HUES48 (cell line): ENCODE results near the gene EPS15.
"Not testable (repeated sequence)": the region's sequence is repeated elsewhere in the genome, so short reads cannot be mapped to it uniquely, and the experiment has no call there.

Experiments
- H3K27ac ChIP-seq: one replicate; pipeline ENCODE4 v1.7.0; 2013; ENCODE audit warnings: low read depth, low read length, inconsistent platforms
- H3K27me3 ChIP-seq: 2 replicates; pipeline ENCODE4 v1.6.1; 2013; ENCODE audit warnings: mild to moderate bottlenecking, low read length; ENCODE audit not compliant: control insufficient read depth, insufficient read depth
- H3K36me3 ChIP-seq: 2 replicates; pipeline ENCODE4 v1.6.1; 2013; ENCODE audit warnings: low read length; ENCODE audit not compliant: control insufficient read depth, insufficient read depth
- H3K4me1 ChIP-seq: 2 replicates; pipeline ENCODE4 v1.6.1; 2013; ENCODE audit warnings: mild to moderate bottlenecking, low read length; ENCODE audit not compliant: control insufficient read depth, insufficient read depth
- H3K4me3 ChIP-seq: 2 replicates; pipeline ENCODE4 v1.5.1; 2013; ENCODE audit warnings: mild to moderate bottlenecking, low read depth, low read length
- H3K9ac ChIP-seq: 2 replicates; pipeline ENCODE4 v1.6.1; 2013; ENCODE audit warnings: mild to moderate bottlenecking, low read depth, low read length, moderate library complexity
- H3K9me3 ChIP-seq: 2 replicates; pipeline ENCODE4 v1.6.1; 2013; ENCODE audit warnings: low read length; ENCODE audit not compliant: control insufficient read depth, insufficient read depth

The EPS15 gene

GRCh38 chr1:51464828-51465227, 54.2 kb downstream of the EPS15 start:
- Histone ChIP-seq H3K4me1 (no peaks in the 10 kb centered on the region), H3K9ac (no peak overlapping the region), H3K27me3 (no peaks in the 10 kb centered on the region), H3K36me3 (peaks cover 16% of the 10 kb centered on the region; the same call in 1 of the 2 replicates), H3K4me3 (no peak overlapping the region), H3K27ac (no peak overlapping the region), H3K9me3 (no peaks in the 10 kb centered on the region)

- H3K36me3 ChIP-seq = peaks cover 14% of the 10 kb centered on the region; the same call in 1 of the 2 replicates
- no peak overlapping the region for H3K27ac ChIP-seq
- H3K9ac ChIP-seq = no peak overlapping the region
- no peaks in the 10 kb centered on the region for H3K27me3 ChIP-seq
- no peaks in the 10 kb centered on the region for H3K4me1 ChIP-seq
- H3K9me3 ChIP-seq = no peaks in the 10 kb centered on the region
- no peak overlapping the region for H3K4me3 ChIP-seq
Measured at GRCh38 chr1:51463561-51463960, 55.5 kb downstream of the EPS15 start.

GRCh38 chr1:51462289-51462688, 56.8 kb downstream of the EPS15 start:
- not testable (repeated sequence) for H3K4me1 ChIP-seq, H3K4me3 ChIP-seq, H3K9ac ChIP-seq, H3K27ac ChIP-seq, H3K27me3 ChIP-seq, H3K9me3 ChIP-seq
- peaks cover 14% of the 10 kb centered on the region; the same call in 1 of the 2 replicates for H3K36me3 ChIP-seq

GRCh38 chr1:51454554-51454953, 64.5 kb downstream of the EPS15 start:
- no peak overlapping the region for H3K27ac ChIP-seq
- 0 out of 2 replicates have a peak, but pooled peaks cover 4% of the 10 kb centered on the region for H3K36me3 ChIP-seq
- H3K9ac ChIP-seq = no peak overlapping the region
- H3K27me3 ChIP-seq = no peaks in the 10 kb centered on the region
- no peaks in the 10 kb centered on the region for H3K4me1 ChIP-seq
- H3K4me3 ChIP-seq = no peak overlapping the region
- no peaks in the 10 kb centered on the region for H3K9me3 ChIP-seq

GRCh38 chr1:51453010-51453409, 66.1 kb downstream of the EPS15 start:
- Histone ChIP-seq H3K4me1 (no peaks in the 10 kb centered on the region), H3K36me3 (0 out of 2 replicates have a peak, but pooled peaks cover 4% of the 10 kb centered on the region), H3K27me3 (no peaks in the 10 kb centered on the region), H3K9me3 (no peaks in the 10 kb centered on the region), H3K27ac (no peak overlapping the region), H3K9ac (no peak overlapping the region), H3K4me3 (no peak overlapping the region)

- H3K4me3 ChIP-seq, H3K4me1 ChIP-seq, H3K9me3 ChIP-seq, H3K9ac ChIP-seq, H3K27me3 ChIP-seq, H3K27ac ChIP-seq: not testable (repeated sequence)
- H3K36me3 ChIP-seq = peaks cover 20% of the 10 kb centered on the region
Measured at GRCh38 chr1:51448844-51449454, 70.1 kb downstream of the EPS15 start.

GRCh38 chr1:51445351-51446090, 73.5 kb downstream of the EPS15 start:
- no peak overlapping the region for H3K9ac ChIP-seq
- no peak overlapping the region for H3K4me3 ChIP-seq
- no peak overlapping the region for H3K27ac ChIP-seq
- peaks cover 21% of the 10 kb centered on the region for H3K36me3 ChIP-seq
- no peaks in the 10 kb centered on the region for H3K4me1 ChIP-seq
- no peaks in the 10 kb centered on the region for H3K27me3 ChIP-seq
- no peaks in the 10 kb centered on the region for H3K9me3 ChIP-seq

- no peaks in the 10 kb centered on the region for H3K9me3 ChIP-seq
- no peaks in the 10 kb centered on the region for H3K27me3 ChIP-seq
- no peak overlapping the region for H3K27ac ChIP-seq
- no peaks in the 10 kb centered on the region for H3K4me1 ChIP-seq
- no peak overlapping the region for H3K4me3 ChIP-seq
- H3K36me3 ChIP-seq = peaks cover 28% of the 10 kb centered on the region
- no peak overlapping the region for H3K9ac ChIP-seq
Measured at GRCh38 chr1:51444534-51445192, 74.4 kb downstream of the EPS15 start.

- H3K27ac ChIP-seq = no peak overlapping the region
- peaks cover 34% of the 10 kb centered on the region for H3K36me3 ChIP-seq
Measured at GRCh38 chr1:51444096-51444495, 75.0 kb downstream of the EPS15 start.

GRCh38 chr1:51443555-51443954, 75.5 kb downstream of the EPS15 start:
- peaks cover 39% of the 10 kb centered on the region for H3K36me3 ChIP-seq

More at GRCh38 chr1:51444096-51444495, 75.0 kb downstream of the EPS15 start:
- Histone ChIP-seq H3K27me3 (no peaks in the 10 kb centered on the region), H3K4me1 (no peaks in the 10 kb centered on the region), H3K9ac (no peak overlapping the region), H3K9me3 (no peaks in the 10 kb centered on the region), H3K4me3 (no peak overlapping the region)

GRCh38 chr1:51442616-51443015, 76.5 kb downstream of the EPS15 start:
- H3K27ac ChIP-seq = no peak overlapping the region
- no peaks in the 10 kb centered on the region for H3K27me3 ChIP-seq
- no peak overlapping the region for H3K9ac ChIP-seq
- no peaks in the 10 kb centered on the region for H3K9me3 ChIP-seq
- no peaks in the 10 kb centered on the region for H3K4me1 ChIP-seq
- H3K36me3 ChIP-seq = peaks cover 37% of the 10 kb centered on the region
- H3K4me3 ChIP-seq = no peak overlapping the region

More at GRCh38 chr1:51443555-51443954, 75.5 kb downstream of the EPS15 start:
- H3K27me3 ChIP-seq = no peaks in the 10 kb centered on the region
- no peak overlapping the region for H3K9ac ChIP-seq
- H3K9me3 ChIP-seq = no peaks in the 10 kb centered on the region
- H3K4me3 ChIP-seq = no peak overlapping the region
- H3K4me1 ChIP-seq = no peaks in the 10 kb centered on the region
- no peak overlapping the region for H3K27ac ChIP-seq
